Colonic mucosa (tissue), 4 donors: ENCODE results near the gene NPAS3. TPM values are rescaled to one million over a fixed set of nuclear protein-coding genes. Genes with fewer than 3 reads are reported as not detected.

Experiments
- DNase-seq: peaks from one replicate; pipeline ENCODE4 v3.0.0-alpha.2; 2020
- H3K27ac ChIP-seq: fragments of 200-600 bp; one replicate; pipeline ENCODE4 v1.8.0; 2021
- H3K27me3 ChIP-seq: fragments of 200-600 bp; one replicate; pipeline ENCODE4 v1.8.0; 2021
- H3K36me3 ChIP-seq: fragments of 200-600 bp; one replicate; pipeline ENCODE4 v1.8.0; 2021
- H3K4me1 ChIP-seq: fragments of 200-600 bp; one replicate; pipeline ENCODE4 v1.8.0; 2021; ENCODE audit warnings: mild to moderate bottlenecking
- H3K4me3 ChIP-seq: fragments of 200-600 bp; one replicate; pipeline ENCODE4 v1.8.0; 2021
- H3K9ac ChIP-seq, 2 donors: one replicate each; pipeline ENCODE4 v1.7.0; 2013; ENCODE audit warnings: control low read depth in 2 of 2, low read depth in 2 of 2, low read length in 2 of 2
- H3K9me3 ChIP-seq: fragments of 200-600 bp; one replicate; pipeline ENCODE4 v1.8.0; 2021
- CTCF ChIP-seq: fragments of 200-600 bp; IDR thresholded peaks from one replicate; pipeline ENCODE4 v1.8.0; 2022; ENCODE audit warnings: antibody characterized with exemption, mild to moderate bottlenecking
- intact Hi-C: fragments of 100-400 bp; cut with DNase I; formaldehyde crosslinking; loops from one replicate; pipeline ENCODE4 v1.14.1; 2022
- total RNA-seq, 2 donors: library from RNA; stranded (reverse); fragmentation: NEBNext Ultra II Directional in 1 of 2; extraction: Animal tissue kit (Norgen Biotek cat#: 25700) in 1 of 2; gene quantifications; one replicate each; pipeline ENCODE4 v1.2.1, GENCODE V29; 2021
- donor health status: healthy.
- donor health status: DM: no; HTN: no; CAD: no.
- donor health status: DM: no; HTN: no; CAD: no.

Gene NPAS3
- total RNA-seq, 2 donors from 2014 or later: 0.79 to 1.6 TPM

- H3K27ac ChIP-seq: no peak overlapping the region
- H3K27me3 ChIP-seq: no peaks in the 10 kb centered on the region
- H3K9me3 ChIP-seq: no peaks in the 10 kb centered on the region
- H3K4me3 ChIP-seq: no peak overlapping the region
- H3K9ac ChIP-seq: no peak overlapping the region
- TF ChIP-seq CTCF: no peak
- no peaks in the 10 kb centered on the region for H3K36me3 ChIP-seq
- intact Hi-C loops: no loop called here
- no peaks in the 10 kb centered on the region for H3K4me1 ChIP-seq
- DNase-seq: no peak
These were observed 430.4 kb downstream of the NPAS3 start for GRCh38 chr14:33369041-33369440.

- Histone ChIP-seq H3K9me3 (no peaks in the 10 kb centered on the region), H3K27ac (no peak overlapping the region), H3K9ac (no peak overlapping the region), H3K4me3 (no peak overlapping the region), H3K4me1 (no peaks in the 10 kb centered on the region), H3K27me3 (no peaks in the 10 kb centered on the region), H3K36me3 (no peaks in the 10 kb centered on the region)
- intact Hi-C loops: no loop called here
- no peak for DNase-seq
- no peak for TF ChIP-seq CTCF
These were observed 431.3 kb downstream of the NPAS3 start for GRCh38 chr14:33369972-33370371.

- TF ChIP-seq CTCF: no peak
- H3K27ac ChIP-seq: no peak overlapping the region
- DNase-seq: no peak
- no peak overlapping the region for H3K9ac ChIP-seq
- no peaks in the 10 kb centered on the region for H3K4me1 ChIP-seq
- H3K4me3 ChIP-seq: no peak overlapping the region
- no peaks in the 10 kb centered on the region for H3K36me3 ChIP-seq
- H3K9me3 ChIP-seq: no peaks in the 10 kb centered on the region
- H3K27me3 ChIP-seq: no peaks in the 10 kb centered on the region
- intact Hi-C loops: no loop called here
These were observed 431.7 kb downstream of the NPAS3 start for GRCh38 chr14:33370426-33370825.

- no peak overlapping the region for H3K9ac ChIP-seq
- no peaks in the 10 kb centered on the region for H3K36me3 ChIP-seq
- no peaks in the 10 kb centered on the region for H3K27me3 ChIP-seq
- TF ChIP-seq CTCF: no peak
- H3K27ac ChIP-seq: no peak overlapping the region
- H3K4me3 ChIP-seq: no peak overlapping the region
- H3K9me3 ChIP-seq: no peaks in the 10 kb centered on the region
- DNase-seq: no peak
- intact Hi-C loops: no loop called here
- no peaks in the 10 kb centered on the region for H3K4me1 ChIP-seq
These were observed 436.5 kb downstream of the NPAS3 start for GRCh38 chr14:33375196-33375595.

- Histone ChIP-seq H3K27me3 (no peaks in the 10 kb centered on the region), H3K9ac (no peak overlapping the region), H3K36me3 (no peaks in the 10 kb centered on the region), H3K4me1 (no peaks in the 10 kb centered on the region), H3K9me3 (no peaks in the 10 kb centered on the region), H3K4me3 (no peak overlapping the region), H3K27ac (no peak overlapping the region)
- intact Hi-C loops: no loop called here
- no peak for TF ChIP-seq CTCF
- DNase-seq: no peak
These were observed 437.1 kb downstream of the NPAS3 start for GRCh38 chr14:33375786-33376185.

GRCh38 chr14:33376510-33376909 lies 437.8 kb downstream of the NPAS3 start:
- no peak overlapping the region for H3K4me3 ChIP-seq
- no peaks in the 10 kb centered on the region for H3K27me3 ChIP-seq
- no peaks in the 10 kb centered on the region for H3K36me3 ChIP-seq
- no peaks in the 10 kb centered on the region for H3K4me1 ChIP-seq
- H3K27ac ChIP-seq: no peak overlapping the region
- DNase-seq: no peak
- H3K9ac ChIP-seq: no peak overlapping the region
- H3K9me3 ChIP-seq: no peaks in the 10 kb centered on the region
- intact Hi-C loops: no loop called here
- no peak for TF ChIP-seq CTCF
